AG04449 (cell line): Measurements from ENCODE around the gene FLAD1.

Experiments
- CTCF ChIA-PET: fragments of 350-600 bp; formaldehyde crosslinking; extraction: SDS; loops from one replicate; lab custom pipeline; 2021; ENCODE audit warnings: antibody characterized with exemption; lab: Yijun Ruan, JAX
- POLR2A ChIA-PET: fragments of 400-600, 350-600 bp; formaldehyde crosslinking; extraction: SDS; loops from one replicate; lab custom pipeline; 2020; ENCODE audit warnings: antibody characterized with exemption, inconsistent platforms; lab: Yijun Ruan, JAX
- DNase-seq: peaks from one replicate; pipeline ENCODE4 v3.0.0-alpha.2; 2010; ENCODE audit warnings: low read depth, low spot score
- H3K4me3 ChIP-seq: 2 replicates; pipeline ENCODE4 v1.5.1; 2011; ENCODE audit warnings: low read depth, mild to moderate bottlenecking, control low read depth, low read length
- CTCF ChIP-seq: IDR thresholded peaks from one replicate; pipeline ENCODE4 v1.5.1; 2011; ENCODE audit warnings: mild to moderate bottlenecking, moderate library complexity, low read length, control low read depth, inconsistent platforms; ENCODE audit not compliant: insufficient read depth; ENCODE audit errors: missing control alignments

Gene FLAD1

GRCh38 chr1:154969860-154970452, 13.2 kb upstream of the FLAD1 start:
- ChIA-PET CTCF (interaction anchor here (0.8 to 13.1 kb wide), 13 partner anchors 9 to 301 kb away, joined by 3 to 176 read pairs (median 5); partner anchors contain the start of genes FLAD1, LENEP, PBXIP1 and PYGO2), POLR2A (interaction anchor here (1.0 to 4.7 kb wide), 9 partner anchors 8 to 203 kb away, joined by 4 to 74 read pairs (median 7); partner anchors contain the start of genes KRTCAP2, LENEP, PBXIP1 and PYGO2)
- TF ChIP-seq CTCF = no peak
- no peak for DNase-seq
- peak overlapping the region; percentile 82 for H3K4me3 ChIP-seq

- DNase-seq = peak; percentile 63
- POLR2A ChIA-PET = interaction anchor here (0.6 to 4.7 kb wide), 14 partner anchors 9 to 415 kb away, joined by 3 to 74 read pairs (median 6); partner anchors contain the start of genes FLAD1, KRTCAP2, LENEP and PBXIP1
- TF ChIP-seq CTCF = no peak
- CTCF ChIA-PET = interaction anchor here (0.7 to 13.1 kb wide), 15 partner anchors 9 to 301 kb away, joined by 3 to 176 read pairs (median 4); partner anchors contain the start of genes FLAD1, LENEP, PBXIP1 and PYGO2
- peak within 1 kb of the TSS; percentile 82 for H3K4me3 ChIP-seq
Measured at GRCh38 chr1:154970631-154971340, 12.4 kb upstream of the FLAD1 start, which contains the start of gene SHC1. Gene SHC1, minus strand, starts transcription at chr1:154970747. Its CDS starts 221 bp downstream, at chr1:154970526.

- DNase-seq = no peak
- CTCF ChIA-PET = interaction anchor here (0.7 to 13.1 kb wide), 13 partner anchors 10 to 302 kb away, joined by 3 to 176 read pairs (median 5); partner anchors contain the start of genes FLAD1, LENEP, PBXIP1 and PYGO2
- POLR2A ChIA-PET = interaction anchor here (0.6 to 4.7 kb wide), 11 partner anchors 10 to 415 kb away, joined by 3 to 74 read pairs (median 6); partner anchors contain the start of genes FLAD1, KRTCAP2, LENEP and PBXIP1
- H3K4me3 ChIP-seq = peak overlapping the region; percentile 82
- no peak for TF ChIP-seq CTCF
Measured at GRCh38 chr1:154971341-154971998, 11.7 kb upstream of the FLAD1 start.

GRCh38 chr1:154972213-154972516, 11.0 kb upstream of the FLAD1 start:
- peak overlapping the region; percentile 75 for H3K4me3 ChIP-seq
- DNase-seq = no peak
- TF ChIP-seq CTCF = no peak
- POLR2A ChIA-PET = interaction anchor here (0.9 to 4.7 kb wide), 6 partner anchors 8 to 45 kb away, joined by 4 to 74 read pairs (median 8); partner anchors contain the start of genes FLAD1 and PYGO2
- CTCF ChIA-PET = interaction anchor here (1.0 to 13.1 kb wide), 7 partner anchors 11 to 113 kb away, joined by 4 to 176 read pairs (median 7); partner anchors contain the start of genes LENEP, PBXIP1 and PYGO2

GRCh38 chr1:154972517-154973343, 10.4 kb upstream of the FLAD1 start:
- peak; percentile 84 for DNase-seq
- TF ChIP-seq CTCF = no peak
- POLR2A ChIA-PET = interaction anchor here (0.7 to 4.7 kb wide), 7 partner anchors 8 to 45 kb away, joined by 3 to 74 read pairs (median 4); partner anchors contain the start of genes FLAD1, PBXIP1 and PYGO2
- H3K4me3 ChIP-seq = peak overlapping the region; percentile 75
- CTCF ChIA-PET = interaction anchor here (1.0 to 13.1 kb wide), 7 partner anchors 11 to 200 kb away, joined by 4 to 176 read pairs (median 7); partner anchors contain the start of genes KRTCAP2, LENEP, PBXIP1 and PYGO2
